NAMALWA (cell line): ENCODE results near the gene RASA3.
"Not testable (repeated sequence)": the region's sequence is repeated elsewhere in the genome, so short reads cannot be mapped to it uniquely, and the experiment has no call there.

Experiments used
- DNase-seq: peaks from one replicate; pipeline ENCODE4 v3.0.0-alpha.2; 2015; ENCODE audit warnings: low spot score

RASA3 gene

DNA sequence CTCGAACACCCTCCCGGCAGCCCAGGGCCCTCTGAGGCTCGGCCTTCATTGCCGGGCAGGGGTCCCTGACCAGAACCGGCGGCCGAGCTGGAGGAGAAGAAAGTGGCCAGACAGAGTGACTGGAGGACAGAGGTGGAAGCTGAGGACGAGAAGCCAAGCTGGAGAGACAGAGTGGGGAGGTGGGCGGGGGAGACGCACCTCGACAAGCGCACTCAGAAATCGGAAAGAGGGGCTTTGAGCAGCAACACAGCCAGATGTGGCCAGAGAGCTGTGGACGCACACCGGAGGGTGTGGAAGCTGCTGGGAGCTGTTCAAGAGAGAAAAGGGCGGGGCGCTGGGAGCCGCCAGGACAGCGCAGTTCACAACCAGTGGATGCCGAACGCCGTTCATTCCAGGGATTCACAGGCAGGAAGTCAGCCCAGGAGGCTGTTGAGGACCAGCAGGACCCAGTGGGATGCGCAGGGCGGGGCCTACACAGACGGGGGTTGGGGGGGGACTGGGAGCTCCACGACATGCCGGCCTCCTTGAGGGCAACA lies 130.3 kb downstream of the RASA3 start:
- DNase-seq, result no peak

DNA sequence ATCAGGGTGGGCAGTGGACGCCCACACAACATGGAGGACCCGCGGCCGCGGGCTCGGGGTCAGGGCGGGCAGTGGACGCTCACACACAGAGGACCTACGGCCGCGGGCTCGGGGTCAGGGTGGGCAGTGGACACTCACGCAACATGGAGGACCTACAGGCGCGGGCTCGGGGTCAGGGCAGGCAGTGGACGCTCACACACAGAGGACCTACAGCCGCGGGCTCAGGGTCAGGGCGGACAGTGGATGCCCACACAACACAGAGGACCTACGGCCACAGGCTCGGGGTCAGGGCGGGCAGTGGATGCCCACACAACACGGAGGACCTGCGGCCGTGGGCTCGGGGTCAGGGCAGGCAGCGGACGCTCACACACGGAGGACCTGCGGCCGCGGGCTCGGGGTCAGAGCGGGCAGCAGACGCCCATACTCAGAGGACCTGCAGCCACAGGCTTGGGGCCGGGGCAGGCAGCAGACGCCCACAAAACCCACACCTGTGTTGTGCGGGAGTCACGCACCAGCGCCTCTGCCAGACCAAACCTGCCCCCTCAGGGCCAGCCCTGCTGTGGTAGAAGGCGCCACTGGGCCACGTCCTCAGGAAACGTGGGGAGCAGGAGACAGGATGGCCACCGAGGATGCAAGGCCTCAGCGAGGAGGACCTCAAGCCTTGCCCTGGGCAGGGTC lies 131.0 kb downstream of the RASA3 start:
- no peak for DNase-seq

DNA sequence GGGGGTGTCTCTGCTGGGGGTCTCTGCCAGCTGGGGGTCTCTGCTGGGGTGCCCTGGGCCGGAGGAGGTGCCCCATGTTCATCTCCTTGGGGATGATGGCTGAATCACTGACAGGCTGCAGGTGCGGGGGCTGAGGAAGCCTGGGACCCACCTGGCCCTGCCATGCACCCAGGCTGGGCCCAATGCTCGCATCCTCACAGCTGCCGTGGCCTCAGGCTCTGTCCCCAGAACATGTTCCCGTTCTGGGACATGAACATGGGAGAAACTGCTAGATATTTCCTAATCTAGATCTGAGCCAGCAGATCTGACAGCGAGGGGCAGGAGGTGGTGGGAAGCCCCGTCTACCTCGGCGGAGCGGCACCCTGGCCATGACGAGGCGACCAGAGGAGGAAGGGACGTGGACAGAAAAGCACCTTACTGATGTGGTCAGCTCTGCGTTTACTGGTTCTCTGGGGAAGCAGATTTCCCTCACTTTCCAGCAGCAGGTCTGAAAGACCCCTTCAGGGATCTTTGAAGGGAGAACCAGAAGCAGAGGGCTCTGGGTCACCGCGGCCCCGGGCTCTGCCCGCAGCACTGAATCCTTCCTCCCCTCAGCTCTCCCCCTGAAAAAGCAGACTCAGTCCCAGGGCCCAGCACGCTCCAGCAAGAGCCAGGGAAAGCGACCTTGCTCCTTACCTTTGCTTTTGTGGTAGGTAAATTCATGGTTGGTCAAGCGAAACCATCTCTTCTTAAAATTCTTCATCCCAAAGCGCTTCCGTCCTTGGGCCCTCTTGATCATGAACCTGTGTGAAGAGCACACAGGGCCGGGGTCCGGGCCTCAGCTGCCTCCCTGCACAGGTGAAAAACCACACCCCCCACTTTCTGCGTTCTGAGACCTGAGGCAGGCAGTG lies 132.0 kb downstream of the RASA3 start:
- DNase-seq, result no peak

DNA sequence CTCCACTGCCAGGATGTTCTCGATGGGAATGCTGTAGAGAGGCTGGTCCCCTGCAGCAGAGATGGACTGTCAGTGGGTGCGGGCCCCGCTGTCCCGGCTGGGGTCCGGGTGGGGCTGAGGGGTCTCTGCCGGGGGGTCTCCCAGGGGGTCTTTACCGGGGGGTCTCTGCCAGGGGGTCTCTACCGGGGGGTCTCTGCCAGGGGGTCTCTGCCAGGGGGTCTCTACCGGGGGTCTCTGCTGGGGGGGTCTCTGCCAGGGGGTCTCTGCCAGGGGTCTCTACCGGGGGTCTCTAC lies 132.9 kb downstream of the RASA3 start:
- DNase-seq, result no peak

DNA sequence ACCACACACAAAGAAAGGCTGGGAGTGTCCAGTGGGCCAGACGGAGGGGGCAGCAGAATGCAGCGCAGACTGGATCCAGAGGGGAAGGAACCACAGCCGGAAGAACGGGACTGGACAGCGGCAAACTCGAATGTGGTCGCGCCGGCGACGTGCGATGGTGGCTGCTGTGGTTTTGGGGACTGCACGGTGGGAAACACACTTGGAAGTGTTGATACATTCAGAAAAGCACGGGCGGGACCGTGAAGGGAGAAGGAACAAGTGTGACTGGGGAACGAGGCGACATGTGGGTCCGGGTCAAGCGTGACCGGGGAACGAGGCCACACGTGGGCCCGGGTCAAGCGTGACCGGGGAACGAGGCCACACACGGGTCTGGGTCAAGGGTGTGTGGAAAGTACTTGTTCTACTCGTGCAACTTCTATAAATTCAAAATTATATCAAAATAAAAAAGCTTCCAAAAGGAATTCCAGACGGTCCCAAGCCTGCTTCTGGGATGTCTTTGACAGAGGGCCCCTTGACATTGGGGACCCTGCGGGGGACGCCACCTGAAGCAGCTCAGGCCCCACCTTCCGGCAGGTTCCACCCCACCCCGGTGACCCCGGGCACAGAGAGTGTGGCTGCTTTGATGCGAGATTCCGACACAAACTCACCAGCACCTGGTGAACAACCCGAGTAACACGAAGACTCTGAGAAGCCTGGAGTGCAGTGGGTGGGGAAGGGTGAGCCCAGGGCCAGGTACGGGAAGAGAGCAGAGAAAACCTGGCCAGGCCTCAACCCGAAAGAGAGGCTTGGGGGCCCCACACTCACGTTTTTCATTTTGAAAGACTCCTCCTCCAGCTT lies 133.4 kb downstream of the RASA3 start:
- DNase-seq, result no peak

DNA sequence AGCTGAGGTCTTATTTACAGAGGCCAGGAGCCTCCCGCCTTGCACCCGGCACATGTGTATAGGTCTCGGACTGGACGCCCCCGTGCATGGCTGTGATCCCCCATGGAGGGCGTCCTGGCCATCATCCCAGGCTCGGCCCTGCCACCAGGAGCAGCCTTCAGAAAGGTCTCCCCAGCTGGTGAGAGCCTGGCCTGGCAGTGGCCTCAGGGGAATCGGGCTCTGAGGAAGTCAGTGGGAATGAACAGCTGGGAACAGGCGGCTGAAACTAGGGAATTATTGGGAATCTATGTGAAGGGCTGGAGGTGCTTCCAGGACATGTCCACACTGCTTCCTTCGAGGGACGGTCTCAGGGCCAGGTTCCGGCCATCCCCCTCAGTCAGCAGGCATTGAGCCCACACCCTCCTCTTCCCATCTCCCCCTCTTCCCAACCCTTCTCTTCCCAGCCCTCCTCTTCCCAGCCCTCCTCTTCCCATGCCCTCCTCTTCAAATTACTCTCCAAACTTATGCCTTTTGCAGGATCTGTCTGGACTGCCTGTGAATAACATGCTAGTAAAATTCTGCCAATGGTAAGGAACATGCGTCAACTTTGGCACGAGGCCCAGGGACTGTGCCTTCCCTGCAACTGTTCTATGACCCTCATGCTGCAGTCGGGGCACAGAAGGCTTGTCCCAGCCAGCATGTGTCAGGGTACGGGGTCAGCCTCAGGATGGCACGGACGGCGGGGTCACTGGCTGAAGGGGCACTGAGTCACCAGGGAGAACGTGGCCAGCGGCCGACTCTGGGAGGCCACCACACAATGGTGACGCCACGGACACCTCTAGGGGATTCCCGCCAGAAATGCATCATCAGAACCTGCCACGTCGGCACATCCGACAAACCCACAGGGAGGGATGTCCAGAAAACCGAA lies 134.3 kb downstream of the RASA3 start:
- no peak for DNase-seq

DNA sequence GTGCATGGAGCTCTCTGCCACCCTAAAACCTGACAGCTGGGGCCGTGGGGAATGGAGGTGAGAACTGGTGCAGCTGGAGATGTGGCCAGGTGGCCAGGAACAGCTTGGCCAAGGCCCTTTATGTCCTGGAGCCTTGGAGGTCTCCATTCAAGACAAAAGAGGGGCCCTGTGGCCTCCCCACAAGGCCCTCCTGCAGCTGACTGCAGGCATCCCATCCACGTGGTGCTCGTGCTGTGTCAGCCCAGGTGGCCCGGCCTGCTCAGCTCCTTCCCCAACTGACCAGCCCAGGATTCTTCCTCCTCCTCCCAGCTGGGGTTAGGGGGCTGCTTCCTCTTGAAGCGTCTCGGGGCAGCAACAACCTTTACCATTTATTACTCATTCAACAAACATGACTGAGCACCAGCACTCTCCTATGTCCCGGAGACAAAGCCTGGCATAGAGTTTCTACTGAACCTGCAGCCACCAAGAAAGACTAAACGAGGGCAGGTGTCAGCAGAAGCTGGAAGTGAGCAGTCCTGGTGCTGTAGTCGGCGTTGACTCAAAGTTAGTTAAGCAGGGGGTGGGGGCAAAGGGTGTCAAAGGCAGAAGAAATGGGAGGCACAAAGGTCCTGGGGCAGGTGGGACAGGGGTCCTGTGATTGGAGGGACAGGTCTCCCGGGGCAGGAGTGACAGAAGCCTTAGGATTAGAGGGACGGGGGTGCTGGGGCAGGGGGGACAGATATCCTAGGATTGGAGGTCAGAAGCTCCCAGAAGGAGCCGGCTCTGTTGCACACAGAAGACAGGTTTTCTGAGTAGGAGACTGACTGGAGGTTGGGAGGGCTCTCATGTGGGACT lies 135.3 kb downstream of the RASA3 start:
- DNase-seq, result no peak

DNA sequence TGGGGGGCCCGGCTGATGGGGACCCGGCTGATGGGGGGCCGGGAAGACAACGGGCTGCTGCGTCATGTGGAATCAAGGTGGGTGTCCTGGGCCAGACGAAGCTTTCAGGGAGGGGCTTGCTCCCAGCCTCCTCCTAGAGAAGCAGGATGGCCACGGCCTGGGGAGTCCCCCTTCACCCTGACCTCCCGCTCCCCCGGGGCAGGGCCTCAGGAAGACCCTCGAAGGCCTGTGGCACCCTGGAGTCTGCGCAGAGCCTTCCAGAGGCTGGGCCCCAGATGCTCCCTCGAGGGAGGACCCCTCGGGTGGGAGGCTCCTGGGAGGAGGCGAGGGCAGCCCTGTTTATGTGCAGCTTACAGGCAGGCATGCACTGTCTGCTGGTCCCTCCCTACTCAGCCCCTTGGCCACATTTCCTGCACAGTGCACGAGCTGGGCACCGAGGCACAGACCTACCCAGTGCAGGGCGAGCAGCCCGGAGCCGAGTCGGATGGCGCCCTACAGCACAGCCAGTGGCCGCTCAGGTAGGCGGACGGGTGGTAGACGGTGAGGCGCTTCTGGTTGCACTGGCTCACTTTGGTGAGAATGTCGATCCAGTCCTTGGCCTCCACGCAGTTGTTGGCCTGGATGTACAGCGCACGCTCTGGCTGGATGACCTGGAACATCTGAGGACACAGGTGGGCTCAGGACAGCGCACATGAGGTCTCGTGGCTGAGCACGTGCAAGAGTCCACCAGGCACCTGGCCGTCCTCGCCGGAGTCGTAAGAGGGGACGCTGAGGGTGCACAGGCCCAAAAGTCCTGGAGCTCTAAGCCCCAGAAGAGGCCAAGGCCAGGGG lies 136.1 kb downstream of the RASA3 start:
- no peak for DNase-seq

DNA sequence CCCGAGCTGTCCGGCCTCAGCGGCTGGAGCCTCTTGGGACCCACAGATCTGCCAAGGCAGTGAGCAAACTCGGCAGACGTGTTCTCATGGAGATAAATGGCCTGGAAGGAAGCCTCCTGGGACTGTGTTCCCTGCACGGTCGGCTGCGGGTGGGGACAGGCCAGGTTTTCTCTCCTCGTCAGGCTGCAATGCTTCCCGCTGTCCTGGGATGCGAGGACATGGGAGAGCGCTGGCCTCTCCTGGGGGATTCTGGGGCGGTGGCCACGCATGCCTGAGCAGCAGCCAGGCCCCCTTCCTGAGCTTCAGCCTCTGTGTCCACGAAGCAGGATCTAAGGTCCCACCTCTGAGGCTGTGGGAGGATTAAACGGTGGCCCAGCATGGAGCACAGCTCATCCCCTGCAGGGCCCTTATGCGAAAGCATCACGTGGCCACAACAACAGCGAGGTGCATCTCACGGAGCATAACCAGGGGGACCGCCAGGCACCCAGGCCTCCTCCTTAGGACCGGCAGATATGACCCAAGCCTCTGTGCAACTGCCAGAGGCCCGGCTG lies 137.3 kb downstream of the RASA3 start:
- no peak for DNase-seq

DNA sequence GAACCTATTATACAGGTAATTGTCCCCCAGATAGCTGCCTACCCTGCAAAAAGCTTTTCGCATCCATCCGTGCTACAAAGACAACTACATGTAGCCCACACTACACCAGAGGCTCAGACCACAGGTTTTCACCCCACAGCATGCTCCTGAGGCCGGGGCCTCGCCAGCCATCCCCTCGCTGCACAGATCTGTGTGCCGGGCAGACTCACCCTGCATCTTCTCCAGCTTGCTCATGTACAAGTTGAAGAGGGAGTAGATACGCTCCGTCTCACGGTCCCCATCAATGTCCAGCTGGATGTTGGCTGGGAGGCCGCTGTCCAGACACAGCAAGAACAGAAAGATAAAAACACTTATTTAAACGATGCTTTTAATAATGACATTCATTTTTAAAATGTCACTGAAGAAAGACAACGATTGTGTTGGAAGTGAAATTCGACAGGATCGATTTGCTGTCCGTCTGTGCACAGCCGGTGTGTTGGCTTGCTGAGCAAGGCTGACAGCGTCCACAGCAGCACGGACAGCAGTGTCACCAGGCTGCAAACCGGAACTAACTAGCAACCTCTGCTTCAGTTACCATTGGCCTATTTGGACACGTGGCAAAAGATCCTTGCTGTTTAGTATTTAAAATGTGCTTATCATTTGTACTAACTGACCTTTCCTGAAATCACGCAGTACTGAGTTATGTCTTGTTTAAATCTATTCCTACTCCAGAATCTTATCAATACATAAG lies 140.0 kb downstream of the RASA3 start:
- DNase-seq, result no peak

DNA sequence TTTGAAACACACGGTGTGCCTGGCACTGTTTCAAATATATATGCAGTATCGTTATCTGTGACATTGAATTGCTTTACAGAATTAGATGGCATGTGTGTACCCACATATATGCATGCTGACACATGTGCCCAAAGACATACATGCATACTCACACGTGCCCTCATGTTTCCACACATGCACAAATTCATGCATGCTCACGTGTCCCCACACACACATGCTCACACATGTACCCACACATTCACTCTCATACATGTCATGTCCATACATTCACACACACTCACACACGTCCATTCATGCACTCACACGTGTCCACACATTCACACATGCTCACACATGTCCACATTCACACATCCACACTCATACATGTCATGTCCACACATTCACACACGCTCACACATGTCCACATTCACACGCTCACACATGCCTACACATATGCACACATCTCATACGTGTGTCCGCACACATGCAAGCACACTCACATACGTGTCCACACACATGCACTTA lies 140.7 kb downstream of the RASA3 start:
- no peak for DNase-seq

DNA sequence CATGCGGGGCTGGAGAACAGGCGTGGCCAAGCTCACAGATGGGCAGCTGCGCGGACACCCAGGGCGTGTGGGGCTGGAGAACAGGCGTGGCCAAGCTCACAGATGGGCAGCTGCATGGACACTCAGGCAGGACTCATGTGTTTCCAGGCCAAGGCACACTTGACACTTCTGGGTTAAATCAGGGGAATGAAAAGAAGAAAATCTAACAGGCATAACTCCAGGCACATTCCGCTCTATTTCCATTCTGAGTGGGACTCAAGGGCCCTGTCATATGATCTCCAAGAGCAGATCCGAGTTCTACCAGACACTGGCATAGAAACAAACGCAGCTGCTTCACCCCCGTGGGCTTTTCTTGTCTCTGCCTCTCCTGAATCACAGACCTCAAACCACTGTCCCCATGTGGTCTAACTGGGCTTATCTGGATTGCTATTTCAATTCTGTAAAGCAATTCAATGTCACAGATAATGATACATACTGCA lies 141.2 kb downstream of the RASA3 start:
- DNase-seq, result no peak

DNA sequence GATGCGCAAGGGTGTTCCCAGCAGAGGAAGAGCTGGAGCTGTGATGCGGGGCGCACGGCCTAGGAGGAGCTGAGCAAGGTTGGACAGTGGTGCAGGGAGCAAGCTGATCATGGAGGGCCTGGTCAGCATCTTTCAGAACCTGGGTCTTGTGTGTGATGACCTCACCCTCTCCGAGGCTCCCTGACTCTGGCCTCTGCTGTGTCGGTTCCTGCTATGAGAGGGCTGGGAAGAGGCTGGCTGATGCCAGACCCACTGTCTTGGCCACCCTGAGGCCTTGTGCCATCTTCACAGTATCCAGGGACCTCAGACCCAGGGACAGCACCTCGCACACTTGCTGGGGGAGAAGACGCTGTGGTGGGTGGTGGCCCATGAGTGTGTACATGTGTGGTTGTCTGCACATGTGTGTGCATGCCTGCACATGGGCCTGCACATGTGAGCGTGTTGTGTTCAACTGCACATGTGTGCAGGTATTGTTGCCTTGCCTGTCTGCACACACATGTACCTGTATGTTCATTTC lies 142.0 kb downstream of the RASA3 start:
- no peak for DNase-seq

DNA sequence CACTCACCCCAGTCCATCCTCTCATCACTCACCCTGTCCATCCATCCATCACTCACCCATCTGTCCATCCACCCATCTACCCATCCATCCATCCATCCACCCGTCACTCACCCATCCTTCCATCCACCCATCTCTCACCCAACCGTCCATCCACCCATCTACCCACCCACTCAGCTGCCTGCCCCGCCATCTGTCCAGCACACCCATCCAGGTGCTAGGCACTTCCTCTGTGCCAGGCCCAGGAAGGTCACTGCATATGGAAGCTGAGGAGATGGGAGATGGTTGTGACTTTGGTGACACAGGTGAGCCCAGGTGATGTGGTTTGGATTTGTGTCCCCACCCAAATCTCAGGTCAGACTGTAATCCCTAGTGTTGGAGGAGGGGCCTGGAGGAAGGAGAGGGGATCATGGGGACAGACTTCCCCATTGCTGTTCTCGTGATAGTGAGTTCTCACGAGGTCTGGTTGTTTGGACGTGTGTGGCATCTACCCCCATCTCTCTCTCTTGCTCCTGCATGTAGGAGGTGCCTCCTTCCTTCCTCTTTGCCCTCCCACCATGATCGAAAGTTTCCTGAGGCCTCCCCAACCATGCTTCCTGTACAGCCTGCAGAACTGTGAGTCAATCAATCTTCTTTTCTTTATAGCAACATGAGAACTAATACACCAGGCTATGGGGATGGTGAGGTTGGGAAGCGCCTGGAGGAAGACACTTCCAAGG lies 142.7 kb downstream of the RASA3 start:
- DNase-seq, result no peak

DNA sequence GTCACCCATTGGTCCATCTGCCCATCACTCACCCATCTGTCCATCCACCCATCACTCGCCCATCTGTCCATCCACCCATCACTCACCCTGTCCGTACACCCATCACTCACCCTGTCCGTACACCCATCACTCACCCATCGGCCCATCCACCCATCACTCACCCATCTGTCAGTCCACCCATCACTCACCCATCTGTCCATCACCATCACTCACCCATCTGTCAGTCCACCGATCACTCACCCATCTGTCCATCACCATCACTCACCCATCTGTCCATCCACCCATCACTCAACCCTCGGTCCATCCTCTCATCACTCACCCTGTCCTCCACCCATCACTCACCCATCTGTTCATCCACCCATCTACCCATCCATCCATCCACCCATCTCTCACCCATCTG lies 143.6 kb downstream of the RASA3 start:
- DNase-seq, result not testable (repeated sequence)

DNA sequence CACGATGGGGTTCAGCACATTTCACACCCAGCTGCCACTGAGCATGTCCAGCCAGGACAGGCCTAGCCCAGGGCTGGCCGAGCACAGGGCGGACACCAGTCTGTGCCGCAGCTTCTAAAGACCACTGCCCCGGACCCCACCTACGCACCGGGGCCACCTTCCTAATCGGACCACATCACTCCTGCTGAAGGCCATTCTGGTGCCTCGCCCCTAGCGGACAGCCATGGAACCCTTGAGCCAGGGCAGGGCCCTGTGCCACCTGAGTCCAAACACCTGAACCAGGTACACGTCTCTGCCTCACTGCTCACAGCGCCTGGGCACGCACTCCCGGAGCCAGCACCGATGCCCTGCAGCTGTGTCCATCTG lies 150.1 kb downstream of the RASA3 start:
- DNase-seq, result no peak

DNA sequence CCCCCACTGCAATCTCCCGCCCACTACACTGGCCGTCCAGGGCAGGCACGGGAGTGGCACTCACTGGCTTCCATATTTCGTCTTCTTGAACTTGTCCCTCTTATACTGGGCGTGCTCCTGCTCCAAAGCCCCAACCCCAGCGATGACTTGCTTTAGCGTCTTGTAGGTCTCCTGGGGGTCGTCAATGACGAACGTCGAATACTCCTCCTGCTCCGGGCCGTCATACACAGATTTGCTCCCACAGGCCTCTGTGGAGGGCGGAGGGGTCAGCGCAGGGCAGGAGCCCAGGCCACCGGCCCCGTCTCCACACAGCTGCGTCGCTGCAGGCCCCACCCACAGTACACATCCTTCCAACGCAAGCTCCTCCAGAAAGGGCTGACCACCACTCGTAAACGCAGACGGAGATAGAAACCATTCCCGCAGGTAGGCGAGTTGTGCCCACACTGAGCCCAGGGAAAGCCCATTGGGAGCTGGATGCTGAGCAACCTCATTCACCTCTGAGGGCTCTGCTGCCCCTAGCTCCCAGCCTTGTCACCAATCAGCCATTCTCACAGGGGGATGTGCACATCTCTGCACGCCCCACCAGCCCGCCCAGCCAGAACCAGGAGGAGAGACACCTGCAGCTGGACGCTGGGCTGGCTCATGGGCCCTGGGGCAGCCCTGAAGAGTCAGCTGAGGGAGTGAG lies 150.7 kb downstream of the RASA3 start:
- no peak for DNase-seq
